GM12891 (cell line): ENCODE measurements around the gene PPP2R1A.

Experiments
- PAX5 ChIP-seq: IDR thresholded peaks from 2 replicates; pipeline ENCODE4 v1.6.1; 2011; ENCODE audit warnings: low read length, moderate library complexity, mild to moderate bottlenecking; ENCODE audit not compliant: insufficient read depth, severe bottlenecking
- POLR2A ChIP-seq: IDR thresholded peaks from 2 replicates; pipeline ENCODE4 v1.6.1; 2011; ENCODE audit warnings: low read depth, low read length, control low read depth
- POLR2AphosphoS5 ChIP-seq: IDR thresholded peaks from 2 replicates; pipeline ENCODE4 v1.6.1; 2011; ENCODE audit warnings: low read depth, low read length, control low read depth
- TAF1 ChIP-seq: IDR thresholded peaks from 2 replicates; pipeline ENCODE4 v1.6.1; 2011; ENCODE audit warnings: low read depth, low read length, control low read depth

GRCh38 chr19:52221831-52222375 is 32.1 kb downstream of the PPP2R1A start:
- TF ChIP-seq POLR2A = no peak
- TF ChIP-seq POLR2AphosphoS5 = peak; percentile 27; the same call in 1 of the 2 replicates
- TF ChIP-seq TAF1 = no peak
- TF ChIP-seq PAX5 = no peak
